GM19452 (cell line): Measurements from ENCODE around the gene TGDS.
"Not testable (repeated sequence)": the region's sequence is repeated elsewhere in the genome, so short reads cannot be mapped to it uniquely, and the experiment has no call there.

ENCODE experiments used
- ATAC-seq: cut with Tn5 transposase; IDR thresholded peaks from one replicate; pipeline ENCODE4 v1.9.1; 2021; ENCODE audit not compliant: unreplicated experiment

The TGDS gene

GRCh38 chr13:94595950-94596574 lies at the start of gene TGDS:
Gene TGDS, minus strand, starts transcription at chr13:94596152. Its CDS starts 16 bp downstream, at chr13:94596136.
- peak; percentile 96 for ATAC-seq

- ATAC-seq, result no peak
These were observed 45.5 kb upstream of the TGDS start for GRCh38 chr13:94641409-94641941.

GRCh38 chr13:94640721-94641120 lies 44.8 kb upstream of the TGDS start:
- no peak for ATAC-seq

GRCh38 chr13:94637677-94638076 lies 41.7 kb upstream of the TGDS start:
- not testable (repeated sequence) for ATAC-seq

- ATAC-seq, result no peak
These were observed 41.1 kb upstream of the TGDS start for GRCh38 chr13:94636942-94637578.

GRCh38 chr13:94636096-94636495 lies 40.1 kb upstream of the TGDS start:
- not testable (repeated sequence) for ATAC-seq

- ATAC-seq, result no peak
These were observed 36.5 kb upstream of the TGDS start for GRCh38 chr13:94632226-94632980.

GRCh38 chr13:94630858-94631257 lies 34.9 kb upstream of the TGDS start:
- ATAC-seq, result no peak

- ATAC-seq, result no peak
These were observed 27.4 kb upstream of the TGDS start for GRCh38 chr13:94623316-94623715.

- ATAC-seq, result no peak
These were observed 26.4 kb upstream of the TGDS start for GRCh38 chr13:94622344-94622743.

- peak; percentile 82 for ATAC-seq
These were observed 24.4 kb upstream of the TGDS start for GRCh38 chr13:94620286-94620896.

GRCh38 chr13:94617389-94618000 lies 21.5 kb upstream of the TGDS start:
- ATAC-seq, result peak; percentile 48

GRCh38 chr13:94613051-94613450 lies 17.1 kb upstream of the TGDS start:
- ATAC-seq, result no peak

- no peak for ATAC-seq
These were observed 16.1 kb upstream of the TGDS start for GRCh38 chr13:94612050-94612449.

- no peak for ATAC-seq
These were observed 14.5 kb upstream of the TGDS start for GRCh38 chr13:94610475-94610874.

GRCh38 chr13:94609196-94609595 lies 13.2 kb upstream of the TGDS start:
- no peak for ATAC-seq

- no peak for ATAC-seq
These were observed 12.6 kb upstream of the TGDS start for GRCh38 chr13:94608586-94608985.

- ATAC-seq, result no peak
These were observed 12.0 kb upstream of the TGDS start for GRCh38 chr13:94607939-94608338.

- no peak for ATAC-seq
These were observed 11.1 kb upstream of the TGDS start for GRCh38 chr13:94607056-94607455.

- ATAC-seq, result no peak
These were observed 6.5 kb upstream of the TGDS start for GRCh38 chr13:94602467-94602866.
